ENCODE measurements around the gene CYP51A1. TPM values are rescaled to one million over a fixed set of nuclear protein-coding genes. Genes with fewer than 3 reads are reported as not detected.
A peak's percentile ranks its signal among the peaks of the same experiment; 100 is the strongest.

Gene CYP51A1
- total and polyA plus RNA-seq, 2 of the 13 experiments (the other 11 are each of a cell fraction or from before 2014, with no cell fraction given) = 15.4 to 260 TPM

DNA sequence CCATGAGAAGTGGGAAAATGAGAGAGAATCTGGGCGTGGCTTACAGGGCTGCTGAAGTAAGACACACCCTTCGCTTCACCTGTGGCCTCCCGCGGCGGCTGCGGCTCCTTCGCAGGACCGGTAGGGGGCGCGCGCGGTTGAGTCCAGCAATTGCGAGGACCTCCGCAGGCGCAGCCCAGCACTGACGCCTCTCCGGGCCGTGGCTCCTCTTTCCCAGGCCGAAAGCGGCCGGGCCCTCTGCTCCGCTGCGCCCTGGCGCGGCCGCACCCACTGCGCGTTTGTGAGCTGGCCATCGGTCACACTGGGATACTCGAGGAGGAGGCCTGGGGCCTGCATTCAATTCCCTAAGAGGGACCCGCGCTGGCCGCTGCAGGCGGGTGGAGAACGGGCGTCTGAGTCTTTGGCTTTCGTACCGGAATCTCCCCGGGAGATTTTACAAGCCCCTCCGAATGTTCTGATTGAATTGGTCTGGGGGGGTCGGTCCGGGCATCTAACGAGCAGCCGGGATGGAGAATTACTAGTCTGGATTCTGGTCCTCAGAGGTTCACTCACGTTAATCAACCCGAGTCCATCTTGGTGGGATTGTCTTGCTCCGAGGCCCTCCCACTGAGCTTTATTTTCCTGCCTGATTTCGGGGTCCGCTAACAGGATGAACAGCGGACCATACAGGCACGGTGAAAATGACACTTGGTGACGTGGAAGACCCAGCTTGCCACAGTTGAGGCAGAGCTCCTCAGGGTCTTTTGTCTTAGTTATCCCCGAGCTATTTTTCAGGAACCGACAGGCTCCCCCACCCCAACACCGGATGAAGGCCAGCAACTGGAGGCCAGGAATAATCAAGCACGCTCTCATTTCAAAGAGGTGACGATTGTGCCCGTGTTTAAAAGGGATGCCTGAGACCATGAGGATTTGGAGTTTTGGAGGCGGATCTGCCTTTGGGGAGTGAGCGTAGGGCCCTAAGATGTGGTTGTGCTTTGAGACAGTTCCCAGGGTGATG is 44.9 kb upstream of the CYP51A1 start, which contains the start of gene LRRD1 (continued):
- peak; percentile 57; the same call in 1 of the 2 replicates for TF ChIP-seq REPIN1 (CRISPR knock-in tag; IDR thresholded peaks at IDR 0.05; ENCODE audit: borderline replicate concordance, low read depth)
- TF ChIP-seq STAG1 (CRISPR knock-in tag; IDR thresholded peaks at IDR 0.05) = peak; percentile 81
- TF ChIP-seq, protein P1, sequence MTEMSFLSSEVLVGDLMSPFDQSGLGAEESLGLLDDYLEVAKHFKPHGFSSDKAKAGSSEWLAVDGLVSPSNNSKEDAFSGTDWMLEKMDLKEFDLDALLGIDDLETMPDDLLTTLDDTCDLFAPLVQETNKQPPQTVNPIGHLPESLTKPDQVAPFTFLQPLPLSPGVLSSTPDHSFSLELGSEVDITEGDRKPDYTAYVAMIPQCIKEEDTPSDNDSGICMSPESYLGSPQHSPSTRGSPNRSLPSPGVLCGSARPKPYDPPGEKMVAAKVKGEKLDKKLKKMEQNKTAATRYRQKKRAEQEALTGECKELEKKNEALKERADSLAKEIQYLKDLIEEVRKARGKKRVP (CRISPR knock-in tag; IDR thresholded peaks at IDR 0.05) = 0 out of 4 replicates have a peak, but pooled peaks of 1 of the 2 experiments have one; percentile 16
- 0 out of 2 replicates have a peak, but pooled peaks have one; percentile 34 for TF ChIP-seq ZNF549 (CRISPR knock-in tag; IDR thresholded peaks at IDR 0.05)
- TF ChIP-seq ETV6 (CRISPR knock-in tag; conservative IDR thresholded peaks at IDR 0.05) = 0 out of 2 replicates have a peak, but pooled peaks have one; percentile 70
- TF ChIP-seq PRDM10 (CRISPR knock-in tag; IDR thresholded peaks at IDR 0.05; ENCODE audit: low read depth) = no peak
- TF ChIP-seq FOXP4 (CRISPR knock-in tag; IDR thresholded peaks at IDR 0.05) = no peak
- no peak for TF ChIP-seq RFX1 (IDR thresholded peaks at IDR 0.05)
- TF ChIP-seq PRDM15 (CRISPR knock-in tag; IDR thresholded peaks at IDR 0.05) = no peak
- TF ChIP-seq NRL (CRISPR knock-in tag; IDR thresholded peaks at IDR 0.05; ENCODE audit: borderline replicate concordance) = peak; percentile 77; the same call in 1 of the 2 replicates
- TF ChIP-seq, protein P2, sequence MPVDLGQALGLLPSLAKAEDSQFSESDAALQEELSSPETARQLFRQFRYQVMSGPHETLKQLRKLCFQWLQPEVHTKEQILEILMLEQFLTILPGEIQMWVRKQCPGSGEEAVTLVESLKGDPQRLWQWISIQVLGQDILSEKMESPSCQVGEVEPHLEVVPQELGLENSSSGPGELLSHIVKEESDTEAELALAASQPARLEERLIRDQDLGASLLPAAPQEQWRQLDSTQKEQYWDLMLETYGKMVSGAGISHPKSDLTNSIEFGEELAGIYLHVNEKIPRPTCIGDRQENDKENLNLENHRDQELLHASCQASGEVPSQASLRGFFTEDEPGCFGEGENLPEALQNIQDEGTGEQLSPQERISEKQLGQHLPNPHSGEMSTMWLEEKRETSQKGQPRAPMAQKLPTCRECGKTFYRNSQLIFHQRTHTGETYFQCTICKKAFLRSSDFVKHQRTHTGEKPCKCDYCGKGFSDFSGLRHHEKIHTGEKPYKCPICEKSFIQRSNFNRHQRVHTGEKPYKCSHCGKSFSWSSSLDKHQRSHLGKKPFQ (CRISPR knock-in tag; IDR thresholded peaks at IDR 0.05; ENCODE audit: insufficient replicate concordance) = no peak

Measured in HepG2 (cell line).